ENCODE data around the gene GRM7.

DNA sequence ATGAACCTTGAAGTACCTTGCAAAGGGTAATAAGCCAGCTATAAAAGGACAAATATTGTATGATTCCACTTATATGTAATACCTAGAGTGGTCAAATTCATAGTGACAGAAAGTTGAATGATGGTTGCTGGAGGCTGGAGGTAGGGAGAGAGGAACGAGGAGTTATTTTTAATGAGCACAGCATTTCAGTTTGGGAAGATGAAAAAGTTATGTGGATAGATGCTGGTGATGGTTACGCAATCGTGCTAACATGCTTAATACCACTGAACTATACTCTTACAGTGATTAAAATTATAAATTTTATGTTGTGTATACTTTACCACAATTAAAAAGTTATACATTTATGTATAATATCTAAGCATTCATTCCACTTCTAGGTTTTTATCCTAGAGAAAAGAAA lies 168.6 kb downstream of the GRM7 start:
- TF ChIP-seq MAX (IDR thresholded peaks at IDR 0.05), result no peak
- no peak for TF ChIP-seq CTCF (IDR thresholded peaks at IDR 0.05 in 2 of 3, conservative IDR thresholded peaks at IDR 0.05 in 1 of 3; ENCODE audit: borderline replicate concordance in 1 of 3, insufficient read depth in 1 of 3, low read depth in 2 of 3, low read length in 2 of 3)
- TF ChIP-seq POLR2A (IDR thresholded peaks at IDR 0.05; ENCODE audit: borderline replicate concordance, extremely low read depth, insufficient read depth, insufficient read length), result no peak
- TF ChIP-seq EZH2 (IDR thresholded peaks at IDR 0.05), result no peak
